Measurements from ENCODE around the gene FBXL17. TPM values are rescaled to one million over a fixed set of nuclear protein-coding genes. Genes with fewer than 3 reads are reported as not detected.
"Not testable (repeated sequence)": the region's sequence is repeated elsewhere in the genome, so short reads cannot be mapped to it uniquely, and the experiment has no call there.

Gene FBXL17
- total RNA-seq, 5 donors from 2014 or later (not counting 1 experiment from before 2014, with no cell fraction given), result 20.4 to 30.1 (median 22.1) TPM

GRCh38 chr5:108181975-108182374, 199.9 kb downstream of the FBXL17 start:
- H3K36me3 Mint-ChIP-seq, result peaks cover 26% of the 10 kb centered on the region
- POLR2A ChIA-PET, result no interaction called here
- no peaks in the 10 kb centered on the region for H3K4me1 ChIP-seq (ENCODE audit: control insufficient read depth in 1 of 2, extremely low read depth in 1 of 2, insufficient read depth in 2 of 2, low read length in 2 of 2)
- H3K4me3 Mint-ChIP-seq, result no peak overlapping the region
- H3K27me3 ChIP-seq (replicated peaks in 1 of 2; ENCODE audit: control insufficient read depth in 2 of 2, extremely low read depth in 1 of 2, insufficient read depth in 2 of 2, low read length in 1 of 2), result no peaks in the 10 kb centered on the region
- peaks cover 0 to 3% of the 10 kb centered on the region in 2 donors for H3K36me3 ChIP-seq (ENCODE audit: control insufficient read depth in 2 of 2, extremely low read depth in 1 of 2, insufficient read depth in 1 of 2, low read length in 1 of 2)
- H3K9me3 ChIP-seq, result no peaks in the 10 kb centered on the region
- CTCF ChIA-PET, result no interaction called here
- H3K27me3 Mint-ChIP-seq, result no peaks in the 10 kb centered on the region
- no peak overlapping the region for H3K4me3 ChIP-seq (ENCODE audit: control insufficient read depth in 1 of 2, extremely low read depth in 1 of 2, low read length in 1 of 2)
- 100% methylated on average over 1 of the region's 7 CpGs for WGBS (ENCODE audit: insufficient coverage)
- no peak overlapping the region for H3K27ac ChIP-seq (ENCODE audit: low read length)
- no peak for ATAC-seq (replicated peaks in 1 of 4)
- DNase-seq, result no peak
- H3K9me3 Mint-ChIP-seq, result no peaks in the 10 kb centered on the region
- H3K4me1 Mint-ChIP-seq, result no peaks in the 10 kb centered on the region
- H3K27ac Mint-ChIP-seq, result no peak overlapping the region

GRCh38 chr5:108174286-108174685, 207.6 kb downstream of the FBXL17 start:
- H3K9me3 Mint-ChIP-seq, result no peaks in the 10 kb centered on the region
- no peak overlapping the region for H3K4me3 Mint-ChIP-seq
- DNase-seq (no peak), ATAC-seq (replicated peaks in 1 of 4) (no peak)
- ChIA-PET POLR2A (no interaction called here), CTCF (interaction anchor here (0.6 to 0.7 kb wide), 3 partner anchors 16 to 75 kb away, joined by 3 to 6 read pairs (median 5); no protein-coding TSS in a partner anchor)
- Histone ChIP-seq H3K27me3 (replicated peaks in 1 of 2; ENCODE audit: control insufficient read depth in 2 of 2, extremely low read depth in 1 of 2, insufficient read depth in 2 of 2, low read length in 1 of 2) (no peaks in the 10 kb centered on the region), H3K9me3 (no peaks in the 10 kb centered on the region), H3K36me3 (ENCODE audit: control insufficient read depth in 2 of 2, extremely low read depth in 1 of 2, insufficient read depth in 1 of 2, low read length in 1 of 2) (no peaks in the 10 kb centered on the region), H3K4me1 (ENCODE audit: control insufficient read depth in 1 of 2, extremely low read depth in 1 of 2, insufficient read depth in 2 of 2, low read length in 2 of 2) (no peaks in the 10 kb centered on the region), H3K4me3 (ENCODE audit: control insufficient read depth in 1 of 2, extremely low read depth in 1 of 2, low read length in 1 of 2) (no peak overlapping the region), H3K27ac (ENCODE audit: low read length) (no peak overlapping the region)
- H3K27me3 Mint-ChIP-seq, result no peaks in the 10 kb centered on the region
- H3K4me1 Mint-ChIP-seq, result no peaks in the 10 kb centered on the region
- peaks cover 29% of the 10 kb centered on the region for H3K36me3 Mint-ChIP-seq
- H3K27ac Mint-ChIP-seq, result no peak overlapping the region

DNA sequence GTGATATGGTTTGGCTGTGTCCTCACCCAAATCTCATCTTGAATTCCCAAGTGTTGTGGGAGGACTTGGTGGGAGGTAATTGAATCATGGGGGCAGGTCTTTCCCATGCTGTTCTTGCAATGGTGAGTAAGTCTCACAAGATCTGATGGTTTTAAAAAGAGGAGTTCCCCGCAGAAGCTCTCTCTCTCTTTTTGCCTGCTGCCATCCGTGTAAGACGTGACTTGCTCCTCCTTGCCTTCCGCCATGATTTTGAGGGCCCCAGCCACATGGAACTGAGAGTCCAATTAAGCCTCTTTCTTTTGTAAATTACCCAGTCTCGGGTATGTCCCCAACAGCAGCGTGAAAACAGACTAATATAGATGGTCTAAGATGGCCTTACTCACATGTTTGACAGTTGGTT, 210.1 kb downstream of the FBXL17 start:
- Histone ChIP-seq H3K9me3 (no peaks in the 10 kb centered on the region), H3K36me3 (ENCODE audit: control insufficient read depth in 2 of 2, extremely low read depth in 1 of 2, insufficient read depth in 1 of 2, low read length in 1 of 2) (no peaks in the 10 kb centered on the region), H3K4me1 (ENCODE audit: control insufficient read depth in 1 of 2, extremely low read depth in 1 of 2, insufficient read depth in 2 of 2, low read length in 2 of 2) (no peaks in the 10 kb centered on the region), H3K4me3 (ENCODE audit: control insufficient read depth in 1 of 2, extremely low read depth in 1 of 2, low read length in 1 of 2) (no peak overlapping the region), H3K27ac (ENCODE audit: low read length) (no peak overlapping the region), H3K27me3 (replicated peaks in 1 of 2; ENCODE audit: control insufficient read depth in 2 of 2, extremely low read depth in 1 of 2, insufficient read depth in 2 of 2, low read length in 1 of 2) (no peaks in the 10 kb centered on the region)
- H3K4me3 Mint-ChIP-seq, result no peak overlapping the region
- H3K36me3 Mint-ChIP-seq, result peaks cover 29% of the 10 kb centered on the region
- no peaks in the 10 kb centered on the region for H3K9me3 Mint-ChIP-seq
- H3K27ac Mint-ChIP-seq, result no peak overlapping the region
- CTCF ChIA-PET, result no interaction called here
- POLR2A ChIA-PET, result no interaction called here
- 100% methylated on average over 3 of the region's 6 CpGs for WGBS (ENCODE audit: insufficient coverage)
- ATAC-seq (replicated peaks in 1 of 4) (no peak), DNase-seq (no peak)
- H3K4me1 Mint-ChIP-seq, result no peaks in the 10 kb centered on the region
- H3K27me3 Mint-ChIP-seq, result no peaks in the 10 kb centered on the region

DNA sequence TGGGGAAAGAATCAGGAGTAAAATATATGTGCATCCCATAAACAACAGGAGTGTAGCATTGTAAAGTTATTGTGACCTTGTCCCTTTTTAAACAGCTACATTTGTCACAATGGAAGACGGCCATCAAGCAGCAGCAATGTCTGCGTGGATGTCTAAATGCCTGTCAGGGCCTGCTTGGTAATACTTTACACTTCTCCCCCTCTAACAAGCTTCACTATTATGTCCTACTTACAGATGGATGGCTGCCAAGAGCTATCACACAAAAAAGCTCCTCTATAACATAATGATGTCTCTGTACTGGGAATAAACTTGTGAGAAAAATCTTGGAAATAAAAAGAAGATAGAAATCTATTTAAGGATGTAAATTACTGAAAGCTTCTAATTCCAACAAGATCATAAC, 213.0 kb downstream of the FBXL17 start:
- CTCF ChIA-PET, result no interaction called here
- WGBS (ENCODE audit: insufficient coverage), result no CpG with 5 or more reads among the region's 2 CpGs
- Histone ChIP-seq H3K9me3 (no peaks in the 10 kb centered on the region), H3K27ac (ENCODE audit: low read length) (no peak overlapping the region), H3K4me3 (ENCODE audit: control insufficient read depth in 1 of 2, extremely low read depth in 1 of 2, low read length in 1 of 2) (no peak overlapping the region), H3K4me1 (ENCODE audit: control insufficient read depth in 1 of 2, extremely low read depth in 1 of 2, insufficient read depth in 2 of 2, low read length in 2 of 2) (no peaks in the 10 kb centered on the region), H3K36me3 (ENCODE audit: control insufficient read depth in 2 of 2, extremely low read depth in 1 of 2, insufficient read depth in 1 of 2, low read length in 1 of 2) (no peaks in the 10 kb centered on the region), H3K27me3 (replicated peaks in 1 of 2; ENCODE audit: control insufficient read depth in 2 of 2, extremely low read depth in 1 of 2, insufficient read depth in 2 of 2, low read length in 1 of 2) (no peaks in the 10 kb centered on the region)
- POLR2A ChIA-PET, result no interaction called here
- no peak for ATAC-seq (replicated peaks in 1 of 4)
- H3K4me1 Mint-ChIP-seq, result no peaks in the 10 kb centered on the region
- no peak for DNase-seq
- H3K9me3 Mint-ChIP-seq, result no peaks in the 10 kb centered on the region
- no peak overlapping the region for H3K27ac Mint-ChIP-seq
- H3K27me3 Mint-ChIP-seq, result no peaks in the 10 kb centered on the region
- peaks cover 23% of the 10 kb centered on the region for H3K36me3 Mint-ChIP-seq
- no peak overlapping the region for H3K4me3 Mint-ChIP-seq

GRCh38 chr5:108167174-108167573, 214.7 kb downstream of the FBXL17 start:
- Mint-ChIP-seq H3K27ac (no peak overlapping the region), H3K27me3 (no peaks in the 10 kb centered on the region), H3K4me1 (no peaks in the 10 kb centered on the region), H3K4me3 (no peak overlapping the region), H3K36me3 (peaks cover 22% of the 10 kb centered on the region), H3K9me3 (no peaks in the 10 kb centered on the region)
- no peaks in the 10 kb centered on the region for H3K4me1 ChIP-seq (ENCODE audit: control insufficient read depth in 1 of 2, extremely low read depth in 1 of 2, insufficient read depth in 2 of 2, low read length in 2 of 2)
- no CpG with 5 or more reads among the region's 2 CpGs for WGBS (ENCODE audit: insufficient coverage)
- ATAC-seq (replicated peaks in 1 of 4), result no peak
- no peaks in the 10 kb centered on the region for H3K27me3 ChIP-seq (replicated peaks in 1 of 2; ENCODE audit: control insufficient read depth in 2 of 2, extremely low read depth in 1 of 2, insufficient read depth in 2 of 2, low read length in 1 of 2)
- H3K4me3 ChIP-seq (ENCODE audit: control insufficient read depth in 1 of 2, extremely low read depth in 1 of 2, low read length in 1 of 2), result no peak overlapping the region
- ChIA-PET POLR2A (interaction anchor here in 1 of 2 donors (0.6 kb wide), 1 partner anchor 35 kb away, joined by 11 read pairs; no protein-coding TSS in a partner anchor), CTCF (no interaction called here)
- no peak overlapping the region for H3K27ac ChIP-seq (ENCODE audit: low read length)
- DNase-seq, result no peak
- H3K36me3 ChIP-seq (ENCODE audit: control insufficient read depth in 2 of 2, extremely low read depth in 1 of 2, insufficient read depth in 1 of 2, low read length in 1 of 2), result no peaks in the 10 kb centered on the region
- no peaks in the 10 kb centered on the region for H3K9me3 ChIP-seq

DNA sequence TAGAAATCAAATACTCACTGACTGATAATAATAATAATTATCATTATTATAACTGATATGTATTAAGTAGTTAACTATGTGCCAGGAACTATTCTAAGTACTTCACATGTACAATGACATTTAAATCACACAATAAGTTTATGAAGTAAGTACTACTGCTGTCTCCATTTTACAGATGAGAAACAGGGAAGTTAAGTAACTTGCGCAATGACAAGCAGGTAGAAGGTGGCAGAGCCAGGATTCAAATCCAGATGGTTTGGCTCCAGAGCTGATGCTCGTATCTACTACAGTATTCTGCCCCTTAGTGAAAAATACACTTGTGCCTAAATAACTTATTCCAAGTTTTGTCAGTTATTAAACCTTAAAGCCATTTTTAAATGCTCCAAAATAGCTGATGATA, 217.3 kb downstream of the FBXL17 start:
- H3K27ac Mint-ChIP-seq, result no peak overlapping the region
- 100% methylated on average over 1 of the region's 2 CpGs for WGBS (ENCODE audit: insufficient coverage)
- no peak overlapping the region for H3K27ac ChIP-seq (ENCODE audit: low read length)
- CTCF ChIA-PET, result no interaction called here
- no peaks in the 10 kb centered on the region for H3K36me3 ChIP-seq (ENCODE audit: control insufficient read depth in 2 of 2, extremely low read depth in 1 of 2, insufficient read depth in 1 of 2, low read length in 1 of 2)
- no peak overlapping the region for H3K4me3 ChIP-seq (ENCODE audit: control insufficient read depth in 1 of 2, extremely low read depth in 1 of 2, low read length in 1 of 2)
- no peaks in the 10 kb centered on the region for H3K4me1 Mint-ChIP-seq
- no peaks in the 10 kb centered on the region for H3K4me1 ChIP-seq (ENCODE audit: control insufficient read depth in 1 of 2, extremely low read depth in 1 of 2, insufficient read depth in 2 of 2, low read length in 2 of 2)
- H3K4me3 Mint-ChIP-seq, result no peak overlapping the region
- no peak for ATAC-seq (replicated peaks in 1 of 4)
- H3K27me3 Mint-ChIP-seq, result no peaks in the 10 kb centered on the region
- POLR2A ChIA-PET, result no interaction called here
- no peaks in the 10 kb centered on the region for H3K27me3 ChIP-seq (replicated peaks in 1 of 2; ENCODE audit: control insufficient read depth in 2 of 2, extremely low read depth in 1 of 2, insufficient read depth in 2 of 2, low read length in 1 of 2)
- peaks cover 28% of the 10 kb centered on the region for H3K36me3 Mint-ChIP-seq
- no peaks in the 10 kb centered on the region for H3K9me3 Mint-ChIP-seq
- DNase-seq, result no peak
- H3K9me3 ChIP-seq, result no peaks in the 10 kb centered on the region

- CTCF ChIA-PET; POLR2A ChIA-PET; H3K4me3 Mint-ChIP-seq; H3K27ac ChIP-seq (ENCODE audit: low read length); H3K9me3 Mint-ChIP-seq; H3K4me1 ChIP-seq (ENCODE audit: control insufficient read depth in 1 of 2, extremely low read depth in 1 of 2, insufficient read depth in 2 of 2, low read length in 2 of 2); H3K9me3 ChIP-seq; H3K36me3 ChIP-seq (ENCODE audit: control insufficient read depth in 2 of 2, extremely low read depth in 1 of 2, insufficient read depth in 1 of 2, low read length in 1 of 2); H3K27ac Mint-ChIP-seq; H3K27me3 ChIP-seq (replicated peaks in 1 of 2; ENCODE audit: control insufficient read depth in 2 of 2, extremely low read depth in 1 of 2, insufficient read depth in 2 of 2, low read length in 1 of 2); H3K4me1 Mint-ChIP-seq; ATAC-seq (replicated peaks in 1 of 4); DNase-seq; H3K4me3 ChIP-seq (ENCODE audit: control insufficient read depth in 1 of 2, extremely low read depth in 1 of 2, low read length in 1 of 2); H3K27me3 Mint-ChIP-seq: not testable (repeated sequence)
- peaks cover 22% of the 10 kb centered on the region for H3K36me3 Mint-ChIP-seq
- WGBS (ENCODE audit: insufficient coverage), result no CpG with 5 or more reads among the region's 1 CpG
These were observed 229.0 kb downstream of the FBXL17 start for GRCh38 chr5:108152854-108153253.
